Duodenal mucosa (tissue), 2 donors: ENCODE data around the gene SPOP.

Experiments
- H3K27ac ChIP-seq: one replicate; pipeline ENCODE4 v1.7.0; 2013; ENCODE audit warnings: low read depth, low read length
- H3K27me3 ChIP-seq, 2 donors: one replicate each; pipeline ENCODE4 v1.7.0; 2013; ENCODE audit warnings: low read length in 2 of 2, control low read depth in 1 of 2; ENCODE audit not compliant: insufficient read depth in 2 of 2, control insufficient read depth in 1 of 2
- H3K36me3 ChIP-seq, 2 donors: one replicate each; pipeline ENCODE4 v1.7.0; 2013; ENCODE audit warnings: low read length in 2 of 2, control low read depth in 1 of 2; ENCODE audit not compliant: insufficient read depth in 2 of 2, control insufficient read depth in 1 of 2
- H3K4me1 ChIP-seq, 2 donors: one replicate each; pipeline ENCODE4 v1.7.0; 2013; ENCODE audit warnings: low read length in 2 of 2, control low read depth in 1 of 2; ENCODE audit not compliant: insufficient read depth in 2 of 2, control insufficient read depth in 1 of 2
- H3K4me3 ChIP-seq, 2 donors: one replicate each; pipeline ENCODE4 v1.7.0; 2013; ENCODE audit warnings: low read length in 2 of 2, low read depth in 1 of 2
- H3K9ac ChIP-seq, 2 donors: one replicate each; pipeline ENCODE4 v1.7.0; 2013; ENCODE audit warnings: low read length in 2 of 2, low read depth in 1 of 2
- H3K9me3 ChIP-seq, 2 donors: one replicate each; pipeline ENCODE4 v1.7.0; 2013; ENCODE audit warnings: low read length in 2 of 2, control low read depth in 1 of 2; ENCODE audit not compliant: control insufficient read depth in 1 of 2

SPOP gene

DNA sequence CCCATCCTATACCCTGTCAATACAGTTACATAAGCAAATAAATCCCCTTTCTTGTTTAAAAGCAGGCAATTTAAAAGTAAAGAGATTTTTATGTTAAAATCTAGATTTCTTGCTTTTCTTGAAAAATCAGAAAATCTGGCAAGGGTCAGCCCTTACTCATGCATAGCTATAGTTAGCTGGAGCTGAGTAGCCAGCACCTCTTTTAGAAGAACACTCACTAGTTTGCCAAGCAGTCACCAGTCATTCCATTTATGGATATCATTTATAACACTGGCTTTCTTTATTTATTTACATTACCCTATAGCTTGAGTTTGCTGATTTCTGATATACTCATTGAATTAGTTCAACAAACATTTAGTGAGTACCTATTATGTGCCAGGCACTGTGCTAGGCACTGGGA, 56.5 kb downstream of the SPOP start:
- Histone ChIP-seq H3K4me1 (peaks cover 4 to 6% of the 10 kb centered on the region in 2 donors), H3K9ac (no peak overlapping the region), H3K9me3 (no peaks in the 10 kb centered on the region), H3K27ac (no peak overlapping the region), H3K4me3 (no peak overlapping the region), H3K27me3 (no peaks in the 10 kb centered on the region), H3K36me3 (peaks cover 30 to 51% of the 10 kb centered on the region in 2 donors)

DNA sequence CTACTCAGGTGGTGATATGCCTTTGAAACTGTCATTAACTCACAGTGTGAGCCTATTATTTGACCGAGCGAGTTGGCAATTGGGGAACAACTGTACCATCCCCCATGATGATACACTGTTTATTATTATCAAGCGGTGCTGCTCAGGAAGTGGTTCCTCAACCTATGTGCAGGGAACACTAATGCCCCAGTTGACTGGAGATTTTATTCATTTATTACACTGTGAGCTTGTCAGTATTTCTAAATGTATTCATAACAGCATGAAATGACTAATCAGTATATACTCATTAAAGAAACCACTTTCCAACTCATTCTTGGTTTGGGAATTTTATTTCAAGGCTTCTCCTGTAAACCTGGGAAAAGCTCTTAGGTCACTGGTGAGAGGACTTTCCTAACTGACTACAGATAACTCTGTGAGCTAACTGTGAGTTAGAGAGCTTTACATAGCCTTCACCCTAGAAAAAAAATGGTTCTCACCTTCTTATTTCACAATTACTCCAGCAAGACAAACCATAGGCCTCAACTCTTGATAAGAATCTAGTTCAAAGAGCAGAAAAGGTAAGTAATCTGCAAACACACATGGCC, 59.8 kb downstream of the SPOP start:
- Histone ChIP-seq H3K4me1 (peaks cover 7 to 12% of the 10 kb centered on the region in 2 donors), H3K9me3 (no peaks in the 10 kb centered on the region), H3K4me3 (no peak overlapping the region), H3K36me3 (peaks cover 35 to 71% of the 10 kb centered on the region in 2 donors), H3K9ac (no peak overlapping the region), H3K27ac (no peak overlapping the region), H3K27me3 (no peaks in the 10 kb centered on the region)

DNA sequence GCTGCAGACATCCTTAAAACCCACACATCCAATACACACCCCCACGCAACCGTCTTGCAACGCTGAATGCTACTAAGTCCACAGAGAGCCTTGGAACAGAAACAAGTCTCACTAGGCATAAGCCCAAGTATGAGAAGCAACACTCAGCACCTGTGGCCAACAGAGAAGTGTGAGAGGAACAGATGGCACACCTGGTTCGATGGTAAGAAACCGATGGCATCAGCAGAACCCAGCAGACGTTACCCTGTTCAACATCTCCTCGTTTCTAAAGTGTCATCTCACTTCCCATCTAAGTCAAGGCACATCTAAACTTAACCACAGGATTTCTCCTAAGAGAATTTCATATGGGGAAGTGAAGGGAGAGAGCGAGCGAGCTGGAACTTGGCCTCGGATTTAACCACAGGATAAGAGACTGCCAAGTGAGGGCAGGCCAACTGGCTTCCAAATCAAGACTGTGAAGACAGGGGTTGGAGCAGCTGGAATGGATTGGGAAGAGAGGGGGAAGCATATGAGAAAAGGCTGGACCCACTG, 61.2 kb downstream of the SPOP start:
- Histone ChIP-seq H3K36me3 (peaks cover 30 to 68% of the 10 kb centered on the region in 2 donors), H3K4me3 (no peak overlapping the region), H3K27ac (no peak overlapping the region), H3K4me1 (peaks cover 7 to 12% of the 10 kb centered on the region in 2 donors), H3K27me3 (no peaks in the 10 kb centered on the region), H3K9ac (no peak overlapping the region), H3K9me3 (no peaks in the 10 kb centered on the region)

DNA sequence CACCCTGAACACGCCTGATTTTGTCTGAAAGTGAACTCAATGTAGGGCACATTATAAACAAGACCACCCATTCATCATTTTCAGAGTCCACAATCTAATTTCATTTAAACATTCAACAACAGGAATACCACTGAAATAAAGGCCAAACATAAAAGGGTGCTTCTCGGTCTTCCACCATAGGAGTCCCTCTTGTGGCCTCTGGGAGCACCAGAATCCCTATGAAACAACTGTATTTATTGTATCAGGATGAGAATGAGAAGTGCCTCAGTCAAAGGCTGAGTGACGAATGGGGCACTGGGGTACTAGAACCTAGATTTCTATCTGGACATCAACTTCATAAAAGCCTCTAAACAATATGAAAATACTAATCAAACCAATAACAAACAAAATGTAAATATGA, 61.8 kb downstream of the SPOP start:
- no peak overlapping the region for H3K4me3 ChIP-seq
- no peaks in the 10 kb centered on the region for H3K27me3 ChIP-seq
- H3K36me3 ChIP-seq: peaks cover 30 to 68% of the 10 kb centered on the region in 2 donors
- H3K27ac ChIP-seq: no peak overlapping the region
- no peaks in the 10 kb centered on the region for H3K9me3 ChIP-seq
- no peak overlapping the region for H3K9ac ChIP-seq
- peaks cover 7 to 12% of the 10 kb centered on the region in 2 donors for H3K4me1 ChIP-seq

DNA sequence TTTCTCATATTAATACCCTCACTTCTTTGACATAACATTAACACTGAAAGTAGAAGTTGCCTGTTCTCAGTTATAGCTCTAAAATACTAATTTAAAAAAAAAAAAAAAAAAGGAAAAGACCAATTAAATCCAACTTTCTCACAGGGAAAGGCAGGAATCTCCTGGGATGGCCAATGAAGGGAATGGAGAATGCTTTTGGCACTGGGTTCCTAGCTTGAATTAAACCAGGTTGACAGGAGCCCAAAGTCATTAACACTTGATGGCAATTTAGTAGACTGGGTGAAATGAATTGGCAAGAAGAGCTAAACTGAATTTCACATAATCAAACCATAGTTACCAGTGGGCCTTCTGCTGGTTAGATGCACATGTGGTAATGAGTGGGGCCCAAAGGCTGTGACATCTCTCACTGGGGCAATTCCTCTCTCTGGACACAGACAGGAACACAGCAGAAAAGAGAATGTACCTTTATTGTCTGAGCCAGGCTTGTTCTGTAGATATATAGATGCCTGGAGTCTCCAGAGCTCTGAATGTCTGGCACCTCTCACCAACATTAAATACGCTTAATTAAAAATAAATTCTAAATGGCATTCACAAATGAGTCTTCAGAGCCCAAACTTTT, 64.6 kb downstream of the SPOP start:
- no peaks in the 10 kb centered on the region for H3K27me3 ChIP-seq
- H3K4me1 ChIP-seq: peaks cover 7 to 12% of the 10 kb centered on the region in 2 donors
- H3K4me3 ChIP-seq: no peak overlapping the region
- no peak overlapping the region for H3K27ac ChIP-seq
- H3K36me3 ChIP-seq: peaks cover 34 to 74% of the 10 kb centered on the region in 2 donors
- H3K9ac ChIP-seq: no peak overlapping the region
- no peaks in the 10 kb centered on the region for H3K9me3 ChIP-seq

DNA sequence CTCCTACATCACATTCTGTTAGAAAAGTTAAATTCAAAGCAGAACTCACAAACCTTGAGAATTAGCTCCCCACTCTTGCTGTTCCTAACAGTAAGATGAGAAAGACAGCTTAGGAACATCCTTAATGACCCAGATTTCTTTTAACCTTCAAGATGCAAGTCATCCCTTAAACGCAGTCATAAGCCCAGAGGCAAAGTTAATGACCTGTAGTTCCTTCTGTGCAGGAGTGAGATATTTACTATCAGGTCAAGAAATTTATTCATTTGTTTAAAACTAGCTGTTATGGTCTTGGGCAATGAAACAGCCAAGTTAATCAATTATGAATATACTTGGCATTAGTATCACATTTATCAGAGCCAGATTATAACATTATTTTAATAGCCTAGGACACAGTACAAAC, 65.2 kb downstream of the SPOP start:
- Histone ChIP-seq H3K4me1 (peaks cover 7 to 12% of the 10 kb centered on the region in 2 donors), H3K27me3 (no peaks in the 10 kb centered on the region), H3K4me3 (no peak overlapping the region), H3K36me3 (peaks cover 33 to 73% of the 10 kb centered on the region in 2 donors), H3K9me3 (no peaks in the 10 kb centered on the region), H3K27ac (no peak overlapping the region), H3K9ac (no peak overlapping the region)

DNA sequence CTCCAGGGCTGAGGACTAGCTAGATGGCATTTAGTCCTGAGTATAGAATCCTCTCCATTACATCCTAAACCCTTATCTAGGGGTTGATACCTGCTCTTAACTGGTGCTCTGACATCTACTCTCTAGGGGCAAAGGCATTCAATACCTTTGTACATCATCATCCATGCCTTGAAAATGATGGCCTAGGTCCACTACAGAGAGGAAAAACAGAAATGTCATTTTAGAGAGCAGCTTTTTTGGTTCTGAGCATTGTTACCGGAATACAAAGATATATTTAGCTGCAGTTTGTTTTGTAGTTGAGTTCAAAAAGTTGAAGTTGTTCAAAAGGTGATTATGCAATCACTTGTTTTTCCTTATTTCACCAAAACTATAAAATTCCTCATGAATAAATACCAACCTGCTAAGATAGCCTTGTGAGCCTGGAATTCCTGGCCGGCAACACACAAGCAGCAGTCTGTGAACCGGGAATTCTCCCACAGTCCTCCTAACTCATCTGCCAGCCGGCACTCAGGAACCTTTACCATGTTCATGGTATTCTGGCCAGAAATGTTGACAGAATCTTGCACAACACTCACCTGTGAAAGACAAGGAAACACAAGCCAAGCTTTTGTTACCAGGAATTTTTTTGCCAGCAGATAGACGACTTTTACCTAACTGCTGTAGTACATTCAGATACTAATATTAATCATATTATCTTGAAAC, 66.9 kb downstream of the SPOP start:
- peaks cover 0 to 6% of the 10 kb centered on the region in 2 donors for H3K4me1 ChIP-seq
- no peaks in the 10 kb centered on the region for H3K9me3 ChIP-seq
- no peak overlapping the region for H3K27ac ChIP-seq
- no peak overlapping the region for H3K4me3 ChIP-seq
- H3K9ac ChIP-seq: no peak overlapping the region
- no peaks in the 10 kb centered on the region for H3K27me3 ChIP-seq
- H3K36me3 ChIP-seq: peaks cover 37 to 79% of the 10 kb centered on the region in 2 donors

DNA sequence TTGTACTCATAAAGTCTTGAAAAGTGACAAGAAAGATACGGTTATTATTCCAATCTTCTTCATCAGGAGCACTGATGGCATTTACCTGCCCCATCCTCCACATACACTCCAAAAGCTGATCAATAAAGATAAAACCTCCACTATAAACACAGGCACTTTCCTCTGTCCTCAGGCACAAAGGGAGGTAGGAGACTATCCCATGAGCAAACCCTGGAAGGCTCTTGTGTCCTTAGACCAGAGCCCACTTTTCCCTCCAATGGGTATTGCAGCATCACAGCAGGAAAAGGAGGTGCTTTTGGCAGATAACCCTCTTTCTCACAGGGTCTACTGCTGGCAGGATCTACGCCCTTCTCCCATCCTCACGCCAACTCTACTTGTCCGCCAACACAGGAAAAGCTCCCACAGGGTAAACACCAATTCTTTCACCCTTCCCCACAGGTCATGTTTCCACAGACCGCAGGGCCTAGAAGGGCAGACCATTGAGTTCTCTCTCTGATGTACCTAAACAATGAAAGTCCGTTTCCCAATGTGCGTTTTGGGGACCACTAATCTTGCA, 73.5 kb downstream of the SPOP start:
- no peak overlapping the region for H3K27ac ChIP-seq
- H3K9me3 ChIP-seq: no peaks in the 10 kb centered on the region
- no peak overlapping the region for H3K4me3 ChIP-seq
- H3K27me3 ChIP-seq: no peaks in the 10 kb centered on the region
- H3K4me1 ChIP-seq: no peaks in the 10 kb centered on the region
- no peak overlapping the region for H3K9ac ChIP-seq
- peaks cover 53 to 84% of the 10 kb centered on the region in 2 donors for H3K36me3 ChIP-seq

DNA sequence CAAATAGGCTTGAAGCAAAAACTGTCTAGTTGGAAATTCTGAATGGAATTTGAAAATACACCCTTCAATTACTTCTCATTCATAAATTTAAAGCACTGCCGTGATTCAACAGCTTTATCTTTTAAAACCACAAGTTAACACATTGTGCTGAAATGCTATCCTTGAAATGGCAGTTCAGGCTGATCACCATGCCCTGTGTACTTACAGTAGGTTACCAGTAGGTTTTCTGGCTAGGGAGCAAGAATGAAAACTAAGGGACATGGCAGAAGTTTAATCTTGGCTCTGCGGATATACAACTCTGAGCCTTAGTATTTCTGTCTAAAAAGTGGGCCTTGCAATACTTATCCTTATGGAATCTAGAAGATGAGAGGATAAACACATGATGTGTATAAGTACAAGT, 74.2 kb downstream of the SPOP start:
- Histone ChIP-seq H3K9ac (no peak overlapping the region), H3K4me1 (no peaks in the 10 kb centered on the region), H3K36me3 (peaks cover 51 to 79% of the 10 kb centered on the region in 2 donors), H3K27me3 (no peaks in the 10 kb centered on the region), H3K27ac (no peak overlapping the region), H3K9me3 (no peaks in the 10 kb centered on the region), H3K4me3 (no peak overlapping the region)

DNA sequence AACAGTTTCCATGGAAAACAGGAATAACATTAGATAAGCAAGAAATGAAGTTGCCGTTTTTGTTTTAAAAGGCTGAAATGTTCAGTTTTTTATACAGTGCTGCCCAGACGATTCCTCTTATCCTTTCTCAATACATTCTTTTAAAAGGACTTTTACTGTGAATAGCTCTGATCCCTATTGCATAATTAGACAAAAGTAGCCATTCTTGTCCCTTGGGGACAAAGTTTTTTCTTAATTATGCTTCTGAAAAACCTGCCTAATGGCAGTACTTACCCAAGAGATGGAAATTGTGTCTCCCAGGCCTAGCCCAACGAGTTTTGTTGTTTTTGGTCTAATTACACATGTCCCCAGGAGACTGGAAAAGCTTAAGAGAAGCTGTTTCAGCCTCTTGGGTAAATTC, 74.7 kb downstream of the SPOP start:
- peaks cover 2 to 5% of the 10 kb centered on the region in 2 donors for H3K4me1 ChIP-seq
- no peaks in the 10 kb centered on the region for H3K9me3 ChIP-seq
- H3K36me3 ChIP-seq: peaks cover 51 to 79% of the 10 kb centered on the region in 2 donors
- no peak overlapping the region for H3K27ac ChIP-seq
- no peak overlapping the region for H3K4me3 ChIP-seq
- no peaks in the 10 kb centered on the region for H3K27me3 ChIP-seq
- no peak overlapping the region for H3K9ac ChIP-seq
